GM19193 (cell line): ENCODE data around the gene EBF4.

ENCODE experiments used
- POLR2A ChIP-seq: IDR thresholded peaks from 4 replicates; pipeline ENCODE4 v1.6.1; 2011; ENCODE audit not compliant: insufficient read depth, insufficient read length; ENCODE audit errors: extremely low read depth

EBF4 gene

GRCh38 chr20:2745060-2745910, 52.7 kb downstream of the EBF4 start:
- TF ChIP-seq POLR2A = no peak

GRCh38 chr20:2745936-2746635, 53.5 kb downstream of the EBF4 start:
- no peak for TF ChIP-seq POLR2A

GRCh38 chr20:2746636-2747265, 54.2 kb downstream of the EBF4 start:
- no peak for TF ChIP-seq POLR2A

GRCh38 chr20:2747676-2748235, 55.2 kb downstream of the EBF4 start:
- no peak for TF ChIP-seq POLR2A

GRCh38 chr20:2748551-2749342, 56.2 kb downstream of the EBF4 start:
- TF ChIP-seq POLR2A = no peak

GRCh38 chr20:2749343-2749950, 56.9 kb downstream of the EBF4 start:
- no peak for TF ChIP-seq POLR2A

GRCh38 chr20:2749951-2750490, 57.4 kb downstream of the EBF4 start:
- no peak for TF ChIP-seq POLR2A

GRCh38 chr20:2750491-2751251, 58.1 kb downstream of the EBF4 start:
- TF ChIP-seq POLR2A = no peak

- no peak for TF ChIP-seq POLR2A
Measured at GRCh38 chr20:2751347-2751877, 58.8 kb downstream of the EBF4 start.

GRCh38 chr20:2751878-2752566, 59.4 kb downstream of the EBF4 start:
- no peak for TF ChIP-seq POLR2A

- no peak for TF ChIP-seq POLR2A
Measured at GRCh38 chr20:2752567-2753460, 60.2 kb downstream of the EBF4 start.
